ENCODE results near the gene FUZ. TPM values are rescaled to one million over a fixed set of nuclear protein-coding genes. Genes with fewer than 3 reads are reported as not detected.

Gene FUZ
- total RNA-seq, 6 experiments from 2014 or later: 3.7 to 10.7 (median 6.3) TPM

DNA sequence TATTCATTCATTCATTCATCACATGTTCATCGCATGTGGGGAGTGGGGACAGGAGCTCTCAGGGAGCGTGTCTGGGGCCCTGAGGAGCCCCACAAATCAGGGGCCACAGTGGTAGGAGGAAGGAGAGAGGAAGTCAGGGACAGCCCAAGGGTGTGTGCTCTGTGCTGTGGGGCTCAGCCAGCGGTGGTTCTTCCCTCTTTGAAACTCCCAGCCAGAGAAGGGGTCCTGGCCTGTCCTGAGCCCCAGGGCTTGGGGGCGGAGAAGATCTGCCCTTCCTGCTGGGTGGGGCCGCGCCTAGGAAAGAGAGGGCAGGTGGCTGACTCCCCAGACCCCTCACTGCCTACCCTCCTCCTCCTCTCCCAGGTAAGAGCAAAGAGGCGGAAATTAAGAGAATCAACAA lies 31.7 kb downstream of the FUZ start:
- WGBS (ENCODE audit: insufficient coverage, low coverage, low lambda C conversion rate, missing lambda C conversion rate): no CpG with 5 or more reads among the region's 7 CpGs
- intact Hi-C loops (cut with DNase I): no loop called here
- ATAC-seq (peak; percentile 28 to 57 (median 45)), DNase-seq (no peak)
- Histone ChIP-seq H3K27ac (no peak overlapping the region), H3K4me3 (no peak overlapping the region), H3K9me3 (no peaks in the 10 kb centered on the region), H3K27me3 (no peaks in the 10 kb centered on the region), H3K36me3 (peaks cover 0 to 16% (median 2%) of the 10 kb centered on the region in 4 donors), H3K4me1 (no peaks in the 10 kb centered on the region)
- TF ChIP-seq CTCF (IDR thresholded peaks at IDR 0.05): no peak
- no peak for TF ChIP-seq POLR2A (IDR thresholded peaks at IDR 0.05)

GRCh38 chr19:49780861-49781260 lies 32.2 kb downstream of the FUZ start:
- Histone ChIP-seq H3K36me3 (peaks cover 0 to 16% (median 2%) of the 10 kb centered on the region in 4 donors), H3K9me3 (no peaks in the 10 kb centered on the region), H3K4me3 (no peak overlapping the region), H3K27me3 (no peaks in the 10 kb centered on the region), H3K27ac (no peak overlapping the region), H3K4me1 (no peaks in the 10 kb centered on the region)
- DNase-seq: no peak
- WGBS (ENCODE audit: insufficient coverage, low coverage, low lambda C conversion rate, missing lambda C conversion rate): 87% methylated on average over 6 of the region's 8 CpGs
- intact Hi-C loops (cut with DNase I): no loop called here
- no peak for ATAC-seq
- TF ChIP-seq CTCF (IDR thresholded peaks at IDR 0.05) (no peak), POLR2A (IDR thresholded peaks at IDR 0.05) (no peak)

DNA sequence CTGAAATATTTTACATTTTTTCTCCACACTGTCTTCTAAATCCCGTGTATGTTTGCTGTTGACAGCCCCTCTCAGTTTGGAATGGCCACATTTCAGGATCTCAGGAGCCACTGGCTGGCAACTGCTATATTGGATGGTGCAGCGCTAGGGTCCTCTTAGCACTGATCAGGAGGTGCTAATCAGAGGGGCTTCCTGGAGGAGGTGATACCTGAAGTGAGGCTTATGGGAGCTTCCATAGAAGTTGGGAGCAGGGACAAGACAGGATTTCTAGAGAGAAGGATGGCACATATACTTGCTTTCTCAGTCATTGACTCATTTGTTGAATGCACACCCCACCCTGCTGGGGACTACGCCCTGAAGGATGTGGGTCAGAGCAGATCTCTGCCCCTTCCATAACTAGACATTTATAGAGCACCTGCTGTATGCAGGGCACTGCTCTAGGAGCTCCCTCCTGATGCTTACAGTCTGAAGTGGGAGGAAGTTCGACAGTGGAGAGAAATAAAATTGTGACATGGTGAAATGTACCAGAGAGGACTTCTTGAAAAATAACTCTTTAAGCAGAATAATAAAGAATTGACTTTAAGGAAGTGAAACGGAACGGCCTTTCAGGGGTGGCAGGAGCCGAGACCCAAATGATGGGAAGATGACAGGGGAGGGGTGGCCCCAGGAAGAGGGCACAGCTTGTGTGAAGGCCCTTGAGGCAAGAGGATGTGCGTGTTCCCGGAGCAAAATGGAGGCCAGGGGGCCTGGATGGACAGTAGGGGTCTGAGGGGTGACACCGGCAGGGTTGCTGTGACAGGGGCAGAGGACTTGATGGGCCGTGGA lies 33.1 kb downstream of the FUZ start:
- TF ChIP-seq CTCF (IDR thresholded peaks at IDR 0.05) (no peak), POLR2A (IDR thresholded peaks at IDR 0.05) (no peak)
- ATAC-seq: peak; percentile 25 to 50 (median 40)

GRCh38 chr19:49776371-49776764 lies 36.7 kb downstream of the FUZ start:
- no peaks in the 10 kb centered on the region for H3K36me3 ChIP-seq
- ATAC-seq (no peak), DNase-seq (no peak)
- no peak overlapping the region for H3K4me3 ChIP-seq
- H3K27ac ChIP-seq: no peak overlapping the region
- no peaks in the 10 kb centered on the region for H3K9me3 ChIP-seq
- TF ChIP-seq CTCF (IDR thresholded peaks at IDR 0.05) (no peak), POLR2A (IDR thresholded peaks at IDR 0.05) (no peak)
- no peaks in the 10 kb centered on the region for H3K27me3 ChIP-seq
- WGBS (ENCODE audit: insufficient coverage, low coverage, low lambda C conversion rate, missing lambda C conversion rate): 91% methylated on average over 4 of the region's 6 CpGs
- intact Hi-C loops (cut with DNase I): no loop called here
- peaks cover 0 to 2% (median 0%) of the 10 kb centered on the region in 4 donors for H3K4me1 ChIP-seq

More for the DNA sequence above, 33.1 kb downstream of the FUZ start:
- no peaks in the 10 kb centered on the region for H3K9me3 ChIP-seq
- WGBS (ENCODE audit: insufficient coverage, low coverage, low lambda C conversion rate, missing lambda C conversion rate): 77% methylated on average over 11 of the region's 11 CpGs
- H3K4me3 ChIP-seq: no peak overlapping the region
- no peaks in the 10 kb centered on the region for H3K4me1 ChIP-seq
- H3K27me3 ChIP-seq: no peaks in the 10 kb centered on the region
- intact Hi-C loops (cut with DNase I): no loop called here
- no peak for DNase-seq
- H3K27ac ChIP-seq: no peak overlapping the region
- peaks cover 0 to 16% (median 1%) of the 10 kb centered on the region in 4 donors for H3K36me3 ChIP-seq
